Lung microvascular endothelial cell (primary cell): ENCODE results near the gene ADGRB2. TPM values are rescaled to one million over a fixed set of nuclear protein-coding genes. Genes with fewer than 3 reads are reported as not detected.

Experiments used
- DNase-seq, 2 donors: peaks; one replicate each; pipeline versions ENCODE4 v3.0.0 to v3.0.0-alpha.2; 2010; ENCODE audit warnings: low read depth in 2 of 2
- total RNA-seq: library from RNA; depleted of rRNA; stranded (reverse); fragments of >200 nt; gene quantifications from 2 replicates; pipeline ENCODE4 v1.2.1, GENCODE V29; 2014

ADGRB2 gene
- total RNA-seq, 1 donor from 2014 or later: 0.20 TPM

DNA sequence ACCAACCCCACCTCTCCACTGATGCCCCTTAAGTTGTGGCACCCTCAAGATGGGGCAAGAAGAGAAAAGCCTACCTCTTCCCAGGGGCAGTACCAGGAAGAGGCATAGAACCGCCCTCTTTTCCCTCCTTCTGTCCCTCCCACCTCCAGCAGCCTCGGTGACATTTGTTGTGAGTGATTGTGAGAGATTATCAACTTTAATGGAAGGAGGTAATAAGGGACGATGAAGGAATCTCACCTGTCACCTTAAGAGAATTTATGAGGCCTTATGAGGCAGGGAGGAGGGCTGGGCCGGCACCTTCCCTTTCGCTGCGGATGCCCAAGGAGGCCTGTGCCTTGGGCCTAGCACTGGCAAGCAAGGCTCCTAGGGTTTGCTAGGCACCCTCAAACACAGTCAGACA is 1.4 kb upstream of the ADGRB2 start:
- DNase-seq: no peak

- peak; percentile 40 to 64 for DNase-seq
Observed at GRCh38 chr1:31765041-31765467, 914 bp upstream of the ADGRB2 start.

DNA sequence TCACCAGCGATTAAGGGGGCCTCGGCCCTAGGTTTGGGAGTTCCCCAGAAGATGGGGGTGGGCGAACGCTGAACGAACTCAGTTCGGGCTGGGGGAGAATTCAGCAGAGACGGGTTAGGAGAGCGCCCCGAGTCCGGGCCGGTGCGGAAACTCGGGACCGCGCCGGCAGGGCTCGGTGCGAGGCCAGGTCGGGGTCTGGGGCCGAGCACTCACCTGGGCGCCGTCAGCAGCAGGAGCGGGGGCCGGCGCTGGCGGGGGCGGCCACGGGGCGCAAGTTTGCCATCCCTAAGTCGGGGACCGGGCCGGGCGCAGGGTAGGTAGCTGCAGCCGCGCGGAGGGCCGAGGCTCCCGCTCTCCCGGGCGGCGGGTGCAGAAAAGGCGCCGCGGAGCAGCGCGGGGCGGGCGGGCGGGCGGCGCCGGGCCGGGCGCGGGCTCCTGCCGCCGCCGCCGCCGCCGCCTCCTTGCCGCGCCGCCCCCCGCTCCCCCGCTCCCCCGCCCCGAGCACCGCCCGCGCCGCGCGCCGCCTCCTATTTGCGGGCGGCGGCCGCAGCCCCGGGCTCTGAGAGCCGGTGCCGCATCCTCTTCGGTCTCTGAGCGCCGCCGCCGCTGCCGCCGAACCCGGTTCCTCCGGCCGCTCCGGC is 349 bp downstream of the ADGRB2 start:
- DNase-seq: no peak

DNA sequence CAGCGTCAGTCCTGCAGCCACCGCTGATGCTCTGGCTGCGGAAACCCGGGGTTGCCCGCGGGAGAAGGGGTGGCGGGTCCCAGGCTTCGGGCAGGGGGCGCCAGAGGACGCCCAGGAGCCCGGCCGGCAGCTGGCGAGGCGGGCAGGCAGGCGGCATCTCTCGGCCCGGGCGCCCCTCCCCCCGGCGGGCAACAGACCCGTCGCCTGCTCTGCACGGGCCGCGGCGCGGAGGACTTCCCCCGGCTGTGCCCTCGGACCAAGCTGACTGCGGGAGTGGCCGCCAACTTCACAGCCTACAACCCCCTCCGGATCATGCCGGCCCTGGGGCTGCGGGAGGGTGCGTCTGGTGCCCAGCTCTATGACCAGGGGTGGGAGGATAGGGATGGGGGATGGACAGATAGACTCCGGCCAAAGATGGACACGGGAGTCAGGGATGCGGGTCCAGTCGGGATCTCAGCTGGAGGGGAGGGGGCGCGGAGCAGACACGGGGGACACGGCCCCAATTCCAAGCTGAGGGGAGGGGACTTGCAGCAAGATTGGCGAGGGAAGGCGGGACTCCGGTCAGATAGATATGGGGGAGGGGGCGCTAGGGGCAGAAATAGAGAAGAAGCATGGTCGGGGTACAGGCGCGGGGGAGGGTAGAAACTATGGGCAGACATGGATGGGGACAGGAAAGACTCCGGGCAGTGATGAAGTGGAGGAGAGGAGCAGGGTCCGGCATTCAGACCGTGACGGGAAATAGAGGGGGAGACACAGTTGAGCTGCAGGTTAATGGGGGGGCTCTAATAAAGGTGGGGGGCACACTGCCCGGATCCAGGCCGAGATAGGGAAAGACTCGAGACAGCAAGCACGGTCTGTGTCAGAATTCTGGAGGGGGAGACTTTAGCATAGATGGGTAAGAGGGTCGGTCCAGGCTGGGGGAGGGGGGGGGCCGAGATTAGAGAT is 1.1 kb downstream of the ADGRB2 start:
- DNase-seq: peak; percentile 40 to 57

DNA sequence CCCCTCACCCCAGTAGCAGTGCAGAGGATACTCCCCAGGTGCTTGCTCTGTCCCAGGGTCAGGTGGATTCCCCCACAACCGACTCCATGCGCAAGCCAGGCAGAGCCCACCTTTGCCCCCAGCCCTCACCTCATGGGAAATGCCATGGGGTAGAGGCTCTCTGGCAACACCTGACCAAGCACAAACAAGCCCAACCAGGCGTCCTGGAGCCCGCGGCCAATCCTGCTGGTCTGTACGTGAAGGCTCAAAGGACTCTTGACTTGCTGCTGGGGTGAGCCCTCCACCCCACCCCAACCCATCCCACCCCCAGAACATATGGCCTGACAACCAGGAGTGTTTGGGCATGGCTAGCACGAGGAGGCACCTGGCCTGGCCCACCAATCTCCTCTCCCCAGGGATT is 1.8 kb downstream of the ADGRB2 start:
- DNase-seq: no peak

DNA sequence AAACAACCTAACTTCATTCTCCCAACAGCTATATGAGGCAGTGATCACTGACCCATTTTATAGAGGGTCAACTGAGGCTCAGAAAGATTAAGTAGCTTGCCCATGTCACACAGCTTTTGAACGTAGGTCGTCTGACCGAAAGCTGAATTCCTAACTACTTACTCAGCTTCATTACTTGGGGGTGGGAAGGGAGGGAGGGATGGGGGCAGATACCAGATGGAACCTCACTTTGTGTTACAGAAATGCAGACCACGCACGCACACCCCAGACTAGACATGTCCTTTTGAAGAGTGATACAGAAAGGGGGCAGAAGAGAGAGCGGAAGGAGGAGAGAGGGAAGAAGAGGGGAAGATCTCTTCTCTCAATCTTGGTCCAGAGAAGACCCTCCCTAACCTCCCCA is 2.3 kb downstream of the ADGRB2 start:
- no peak for DNase-seq

DNA sequence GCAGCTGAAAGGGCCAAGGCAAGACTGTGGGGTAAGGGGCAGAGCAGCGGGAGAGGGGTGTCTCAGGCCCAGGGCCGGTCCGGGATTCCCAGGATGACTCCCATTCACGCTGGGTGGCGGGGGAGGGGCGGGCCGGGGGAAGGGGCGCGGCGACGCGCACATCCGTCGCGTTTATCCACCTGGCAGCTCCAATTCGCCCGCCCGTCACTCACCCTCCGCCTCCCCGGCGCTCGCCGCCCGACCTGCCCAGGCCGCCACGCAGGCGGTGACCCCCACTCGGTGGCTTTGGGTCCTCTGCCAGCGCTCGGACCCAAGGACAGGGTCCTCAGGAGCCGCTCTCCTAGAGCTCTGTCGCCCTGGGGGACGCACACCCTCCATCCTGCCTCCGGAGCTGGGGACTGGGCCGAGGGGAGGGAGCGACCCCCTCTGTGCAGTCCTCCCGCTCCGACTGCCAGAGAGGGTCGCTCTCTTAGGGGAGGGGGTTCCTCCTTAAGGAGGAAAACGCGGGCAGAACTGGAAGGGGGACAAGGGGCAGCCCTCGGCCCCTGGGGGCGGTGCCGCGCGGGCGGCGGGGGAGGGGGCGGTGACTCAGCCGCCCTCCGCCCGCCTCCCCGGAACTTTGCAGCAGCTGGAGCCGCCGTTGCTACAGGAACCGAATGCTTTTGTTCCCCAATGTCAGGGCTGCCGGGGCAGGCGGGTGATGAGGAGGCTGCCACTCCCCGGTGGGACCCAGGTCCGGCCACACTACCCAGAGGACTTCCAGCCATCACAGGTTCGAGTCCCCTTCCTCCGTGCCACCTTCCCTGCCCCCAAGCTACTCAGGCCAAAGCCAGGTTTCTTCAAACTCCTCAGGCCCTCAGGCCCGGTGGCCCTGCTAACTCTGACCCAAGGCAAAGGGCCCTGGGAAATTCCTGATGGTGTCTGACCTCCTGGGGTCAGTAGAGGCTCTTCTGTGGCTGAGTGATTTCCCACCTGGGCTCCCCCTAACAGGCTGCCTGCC is 3.4 kb downstream of the ADGRB2 start:
- peak in 1 of 2 donors; percentile 48 for DNase-seq

DNA sequence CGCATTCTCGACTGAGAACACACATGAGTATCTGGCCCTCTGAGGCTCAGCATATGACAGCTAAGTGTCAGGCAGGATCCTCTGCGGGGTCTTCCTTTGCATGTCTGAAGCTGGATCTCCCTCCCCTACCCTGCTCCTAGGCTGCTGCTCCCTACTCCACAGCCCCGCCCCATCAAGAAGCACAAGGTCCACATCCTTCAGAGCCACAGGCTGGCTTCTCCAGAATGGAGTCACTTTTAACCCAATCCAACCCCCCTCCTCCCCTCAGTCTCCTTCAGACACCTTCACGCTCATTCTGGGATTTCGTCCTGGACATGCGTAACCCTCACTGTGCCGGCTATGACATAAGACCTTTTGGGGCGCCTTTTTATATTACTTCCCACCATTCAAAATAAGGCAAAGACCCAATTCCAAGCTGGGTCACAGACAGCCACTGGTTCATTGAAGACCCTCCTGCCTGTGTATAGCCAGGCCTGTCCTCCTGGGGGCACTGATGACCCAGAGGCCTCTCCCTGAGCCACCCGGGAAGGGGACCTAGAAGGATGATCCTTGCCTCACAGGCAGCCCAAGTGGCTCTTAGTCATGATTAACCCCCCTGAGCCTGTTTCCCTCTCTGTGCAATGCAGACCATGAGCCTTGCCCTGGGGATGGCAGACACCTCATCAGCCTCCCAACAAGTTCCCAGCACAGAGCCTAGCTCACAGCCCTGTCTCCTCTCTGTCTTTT is 4.7 kb downstream of the ADGRB2 start:
- DNase-seq: no peak

- no peak for DNase-seq
Observed at GRCh38 chr1:31758823-31759222, 5.3 kb downstream of the ADGRB2 start.

DNA sequence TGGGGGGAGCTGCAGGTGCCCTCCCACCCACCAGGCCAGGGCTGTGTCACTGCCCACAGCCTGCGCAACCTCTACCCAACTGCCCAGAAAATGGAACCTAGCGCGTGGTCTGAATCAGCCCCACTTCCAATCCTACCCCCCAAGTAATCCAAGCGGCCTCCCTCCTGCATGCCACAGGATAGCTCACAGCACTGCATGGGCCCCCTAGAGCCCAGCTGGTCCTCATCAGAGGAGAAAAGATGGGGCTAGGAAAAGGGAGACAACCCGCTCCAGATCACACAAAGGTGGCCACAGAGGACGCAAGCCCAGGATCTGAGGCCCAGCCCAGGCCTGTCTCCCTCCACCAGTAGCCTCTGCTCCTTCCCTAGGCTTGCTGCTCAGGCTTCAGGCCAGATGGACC is 6.2 kb downstream of the ADGRB2 start:
- no peak for DNase-seq

GRCh38 chr1:31757204-31757679 is 6.9 kb downstream of the ADGRB2 start:
- no peak for DNase-seq

DNA sequence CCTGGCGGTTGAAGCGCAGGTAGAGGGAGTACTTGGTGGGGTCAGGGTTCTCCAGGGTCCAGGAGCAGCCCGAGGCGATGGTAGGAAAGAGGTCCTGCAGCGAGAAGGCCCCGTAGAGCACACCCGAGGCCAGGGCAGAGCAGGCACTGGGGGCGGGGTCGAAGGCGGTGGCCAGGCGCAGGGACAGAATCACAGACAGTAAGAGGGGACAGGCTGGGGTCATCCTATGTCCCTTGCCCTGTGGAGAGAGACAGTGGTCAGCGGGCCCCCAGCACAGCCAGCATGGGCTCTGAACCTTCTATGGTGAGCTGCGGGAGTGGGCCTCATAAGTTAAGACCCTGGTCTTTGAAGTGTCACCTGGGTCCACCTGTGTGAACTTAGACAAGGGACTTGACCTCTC is 7.6 kb downstream of the ADGRB2 start:
- no peak for DNase-seq

- no peak for DNase-seq
Observed at GRCh38 chr1:31755850-31756492, 8.2 kb downstream of the ADGRB2 start.

- no peak for DNase-seq
Observed at GRCh38 chr1:31755197-31755611, 8.9 kb downstream of the ADGRB2 start.

GRCh38 chr1:31754397-31754796 is 9.7 kb downstream of the ADGRB2 start:
- no peak for DNase-seq

DNA sequence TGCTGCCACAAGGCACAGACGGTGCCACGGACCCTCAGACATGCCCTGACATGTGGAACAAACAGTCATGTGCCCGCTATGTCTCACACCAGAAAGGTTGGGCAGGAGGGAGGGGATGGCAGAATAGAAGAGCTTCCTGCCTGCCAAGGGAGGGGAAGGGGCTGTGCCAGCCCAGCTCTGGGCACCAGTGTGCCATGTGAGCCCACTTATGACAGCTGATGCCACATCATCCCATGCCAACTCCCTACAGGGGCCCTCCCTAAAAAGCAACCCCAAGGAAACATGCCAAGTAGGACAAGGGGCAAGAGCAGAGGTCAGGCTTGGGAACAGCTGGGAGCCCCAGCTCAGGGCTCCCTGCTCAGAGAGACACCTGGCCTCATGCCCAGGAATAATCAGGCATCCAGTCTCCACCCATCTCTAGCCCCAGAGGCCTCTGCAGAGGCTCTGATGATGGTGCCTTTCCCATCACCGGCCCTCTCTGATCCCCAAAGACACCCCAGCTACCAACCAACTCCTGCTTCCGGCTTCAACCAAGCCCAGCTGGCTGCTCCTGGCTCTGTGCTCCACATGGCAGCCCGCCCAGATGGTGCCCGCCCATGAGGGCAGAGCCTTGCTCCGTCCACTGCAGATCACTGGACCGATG is 10.3 kb downstream of the ADGRB2 start:
- DNase-seq: no peak

DNA sequence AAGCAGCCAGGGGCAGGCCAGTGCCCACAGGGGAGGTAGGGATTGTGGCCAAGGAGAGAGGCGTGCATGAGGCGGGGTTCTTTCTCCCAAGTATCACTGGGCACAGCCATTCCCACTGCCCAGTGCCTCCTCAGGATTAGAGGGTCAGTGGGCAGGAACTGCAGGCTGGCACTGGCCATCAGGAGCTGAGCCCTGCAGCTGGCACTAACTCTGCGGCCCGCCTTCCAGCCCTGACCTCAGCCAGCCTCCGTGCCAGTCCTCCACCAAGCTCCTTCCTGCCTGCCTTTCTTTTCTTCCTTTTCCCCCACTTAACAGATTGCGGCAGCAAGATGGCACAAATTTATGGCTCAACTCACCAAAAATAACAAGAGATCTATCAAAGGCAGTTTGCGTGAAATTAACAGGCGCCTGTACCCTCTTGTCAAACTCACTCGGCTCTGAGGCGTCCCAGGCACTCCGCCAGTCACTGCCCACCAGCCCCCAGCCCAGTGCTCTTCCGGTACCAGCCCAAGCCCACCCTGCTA is 11.1 kb downstream of the ADGRB2 start:
- no peak for DNase-seq

DNA sequence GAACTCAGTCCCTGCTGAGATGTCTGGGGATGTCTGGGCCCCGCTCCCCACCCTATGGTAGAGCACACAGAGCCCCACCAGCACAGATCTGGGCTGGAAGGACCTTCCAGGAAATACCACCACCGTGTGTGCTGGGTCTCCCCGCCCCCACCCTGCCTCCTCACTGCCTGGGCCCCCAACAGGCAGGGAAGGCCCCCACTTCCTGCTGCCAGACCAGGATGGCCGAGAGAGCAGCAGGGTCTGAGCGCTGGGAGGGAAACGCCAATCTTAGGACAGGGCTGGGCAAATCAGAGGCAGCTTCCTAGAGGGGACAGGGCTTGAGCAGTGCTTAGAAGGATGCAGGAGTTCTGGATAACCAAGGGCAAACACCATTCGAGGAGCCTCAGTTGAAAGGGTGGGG is 11.9 kb downstream of the ADGRB2 start:
- DNase-seq: no peak

GRCh38 chr1:31751822-31752241 is 12.3 kb downstream of the ADGRB2 start:
- no peak for DNase-seq
